WTC11 (cell line): ENCODE results near the gene SENP3. TPM values are rescaled to one million over a fixed set of nuclear protein-coding genes. Genes with fewer than 3 reads are reported as not detected.

Source experiments
- ATAC-seq: fragments of 200-7000 bp; cut with Tn5 transposase; 2 replicates; pipeline ENCODE4 v1.10.0; 2021; ENCODE audit warnings: mild to moderate bottlenecking, moderate library complexity
- CTCF ChIA-PET: fragments of 300-600 bp; sonication (Branson Sonifier 250); formaldehyde crosslinking; loops from one replicate; lab custom pipeline; 2021; ENCODE audit warnings: antibody characterized with exemption; lab: Charles Lee
- POLR2A ChIA-PET: fragments of 350-600 bp; sonication (Branson Sonifier 250); formaldehyde crosslinking; loops from one replicate; lab custom pipeline; 2021; ENCODE audit warnings: antibody characterized with exemption; lab: Charles Lee
- DNase-seq: peaks from one replicate; pipeline ENCODE4 v3.0.0; 2021; ENCODE audit warnings: low spot score
- H3K27ac Mint-ChIP-seq: 2 replicates; pipeline ENCODE4 v1.8.0; 2021; ENCODE audit warnings: mixed read lengths
- H3K27me3 Mint-ChIP-seq: 2 replicates; pipeline ENCODE4 v1.8.0; 2021; ENCODE audit warnings: low read depth, mild to moderate bottlenecking, moderate library complexity, mixed read lengths
- H3K36me3 Mint-ChIP-seq: 2 replicates; pipeline ENCODE4 v1.8.0; 2021; ENCODE audit warnings: mixed read lengths
- H3K4me1 Mint-ChIP-seq: 2 replicates; pipeline ENCODE4 v1.8.0; 2022; ENCODE audit warnings: mixed read lengths
- H3K4me3 Mint-ChIP-seq: 2 replicates; pipeline ENCODE4 v1.8.0; 2021; ENCODE audit warnings: mild to moderate bottlenecking, moderate library complexity, mixed read lengths
- H3K9me3 Mint-ChIP-seq: 2 replicates; pipeline ENCODE4 v1.8.0; 2021; ENCODE audit warnings: mixed read lengths
- CREB1 ChIP-seq: sonication (generic); formaldehyde crosslinking; IDR thresholded peaks from 2 replicates; pipeline ENCODE4 v1.8.0; 2023; ENCODE audit warnings: mild to moderate bottlenecking, missing genetic modification reagents
- FOXP1 ChIP-seq: sonication (generic); formaldehyde crosslinking; IDR thresholded peaks from 2 replicates; pipeline ENCODE4 v1.8.0; 2022; ENCODE audit warnings: missing genetic modification reagents, mild to moderate bottlenecking, moderate library complexity, borderline replicate concordance
- GTF2I ChIP-seq: fragments of 250-450 bp; sonication (Bioruptor Pico); conservative IDR thresholded peaks from 2 replicates; pipeline ENCODE4 v1.4.0; 2021; ENCODE audit warnings: mild to moderate bottlenecking
- MXD4 ChIP-seq: fragments of 250-450 bp; sonication (Bioruptor Pico); IDR thresholded peaks from 2 replicates; pipeline ENCODE4 v1.8.0; 2021; ENCODE audit warnings: mild to moderate bottlenecking, moderate library complexity, borderline replicate concordance
- ZNF317 ChIP-seq: sonication (generic); formaldehyde crosslinking; IDR thresholded peaks from 2 replicates; pipeline ENCODE4 v1.8.1; 2023; ENCODE audit warnings: low read depth, mild to moderate bottlenecking, moderate library complexity, missing genetic modification reagents, borderline replicate concordance
- ZNF423 ChIP-seq: fragments of 250-450 bp; sonication (Bioruptor Pico); IDR thresholded peaks from 2 replicates; pipeline ENCODE4 v2.1.2; 2022; ENCODE audit warnings: mild to moderate bottlenecking, moderate library complexity
- total RNA-seq: library from RNA; stranded (reverse); gene quantifications from 3 replicates; pipeline ENCODE4 v1.2.3, GENCODE V29; 2021
- TF ChIP-seq, protein P1 (sequence below): fragments of 250-450 bp; sonication (Bioruptor Pico); IDR thresholded peaks from 2 replicates; pipeline ENCODE4 v1.8.0; 2021; ENCODE audit warnings: mild to moderate bottlenecking
- TF ChIP-seq, protein P2 (sequence below): sonication (generic); formaldehyde crosslinking; IDR thresholded peaks from 2 replicates; pipeline ENCODE4 v1.8.0; 2022; ENCODE audit warnings: missing genetic modification reagents
- TF ChIP-seq, protein P3 (sequence below): sonication (generic); formaldehyde crosslinking; IDR thresholded peaks from 2 replicates; pipeline ENCODE4 v1.8.1; 2023; ENCODE audit warnings: mild to moderate bottlenecking, missing genetic modification reagents, moderate library complexity
- TF ChIP-seq, protein P4 (sequence below): fragments of 250-450 bp; sonication (Bioruptor Pico); IDR thresholded peaks from 2 replicates; pipeline ENCODE4 v2.1.2; 2022; ENCODE audit warnings: mild to moderate bottlenecking, moderate library complexity
- TF ChIP-seq, protein P5 (sequence below): sonication (generic); formaldehyde crosslinking; IDR thresholded peaks from 2 replicates; pipeline ENCODE4 v1.8.1; 2023; ENCODE audit warnings: mild to moderate bottlenecking, missing genetic modification reagents, borderline replicate concordance
- TF ChIP-seq, protein P6 (sequence below): sonication (generic); formaldehyde crosslinking; IDR thresholded peaks from 2 replicates; pipeline ENCODE4 v1.8.1; 2023; ENCODE audit warnings: mild to moderate bottlenecking, missing genetic modification reagents, moderate library complexity

Gene SENP3
- total RNA-seq, 1 experiment from 2014 or later, result 85.4 TPM

DNA sequence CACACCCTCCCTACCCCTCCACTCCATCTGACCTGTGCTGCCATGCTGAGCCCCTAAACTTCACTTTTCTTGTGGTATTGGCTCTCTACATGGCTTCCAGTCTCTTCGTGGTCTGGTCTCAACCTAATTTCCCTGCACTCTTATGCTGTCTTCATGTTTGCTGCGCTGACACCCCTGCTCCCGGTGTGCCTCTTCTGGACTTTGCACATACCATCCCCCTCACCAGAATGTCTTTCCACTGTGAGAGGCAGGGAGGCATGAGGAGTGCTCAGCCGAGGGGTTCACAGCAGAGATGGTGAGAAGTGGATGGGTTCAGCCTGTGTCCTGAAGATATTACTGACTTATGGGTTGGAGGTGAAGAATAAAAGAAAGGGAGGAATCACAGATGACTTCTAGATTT lies 10.3 kb upstream of the SENP3 start:
- no peak overlapping the region; the same call in 1 of the 2 replicates for H3K27ac Mint-ChIP-seq
- H3K36me3 Mint-ChIP-seq, result no peaks in the 10 kb centered on the region
- TF ChIP-seq GTF2I (CRISPR knock-in tag) (no peak), CREB1 (CRISPR knock-in tag) (no peak), FOXP1 (CRISPR knock-in tag) (no peak), ZNF317 (no peak)
- TF ChIP-seq, protein P1, sequence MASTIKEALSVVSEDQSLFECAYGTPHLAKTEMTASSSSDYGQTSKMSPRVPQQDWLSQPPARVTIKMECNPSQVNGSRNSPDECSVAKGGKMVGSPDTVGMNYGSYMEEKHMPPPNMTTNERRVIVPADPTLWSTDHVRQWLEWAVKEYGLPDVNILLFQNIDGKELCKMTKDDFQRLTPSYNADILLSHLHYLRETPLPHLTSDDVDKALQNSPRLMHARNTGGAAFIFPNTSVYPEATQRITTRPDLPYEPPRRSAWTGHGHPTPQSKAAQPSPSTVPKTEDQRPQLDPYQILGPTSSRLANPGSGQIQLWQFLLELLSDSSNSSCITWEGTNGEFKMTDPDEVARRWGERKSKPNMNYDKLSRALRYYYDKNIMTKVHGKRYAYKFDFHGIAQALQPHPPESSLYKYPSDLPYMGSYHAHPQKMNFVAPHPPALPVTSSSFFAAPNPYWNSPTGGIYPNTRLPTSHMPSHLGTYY (CRISPR knock-in tag), result no peak
- TF ChIP-seq, protein P2, sequence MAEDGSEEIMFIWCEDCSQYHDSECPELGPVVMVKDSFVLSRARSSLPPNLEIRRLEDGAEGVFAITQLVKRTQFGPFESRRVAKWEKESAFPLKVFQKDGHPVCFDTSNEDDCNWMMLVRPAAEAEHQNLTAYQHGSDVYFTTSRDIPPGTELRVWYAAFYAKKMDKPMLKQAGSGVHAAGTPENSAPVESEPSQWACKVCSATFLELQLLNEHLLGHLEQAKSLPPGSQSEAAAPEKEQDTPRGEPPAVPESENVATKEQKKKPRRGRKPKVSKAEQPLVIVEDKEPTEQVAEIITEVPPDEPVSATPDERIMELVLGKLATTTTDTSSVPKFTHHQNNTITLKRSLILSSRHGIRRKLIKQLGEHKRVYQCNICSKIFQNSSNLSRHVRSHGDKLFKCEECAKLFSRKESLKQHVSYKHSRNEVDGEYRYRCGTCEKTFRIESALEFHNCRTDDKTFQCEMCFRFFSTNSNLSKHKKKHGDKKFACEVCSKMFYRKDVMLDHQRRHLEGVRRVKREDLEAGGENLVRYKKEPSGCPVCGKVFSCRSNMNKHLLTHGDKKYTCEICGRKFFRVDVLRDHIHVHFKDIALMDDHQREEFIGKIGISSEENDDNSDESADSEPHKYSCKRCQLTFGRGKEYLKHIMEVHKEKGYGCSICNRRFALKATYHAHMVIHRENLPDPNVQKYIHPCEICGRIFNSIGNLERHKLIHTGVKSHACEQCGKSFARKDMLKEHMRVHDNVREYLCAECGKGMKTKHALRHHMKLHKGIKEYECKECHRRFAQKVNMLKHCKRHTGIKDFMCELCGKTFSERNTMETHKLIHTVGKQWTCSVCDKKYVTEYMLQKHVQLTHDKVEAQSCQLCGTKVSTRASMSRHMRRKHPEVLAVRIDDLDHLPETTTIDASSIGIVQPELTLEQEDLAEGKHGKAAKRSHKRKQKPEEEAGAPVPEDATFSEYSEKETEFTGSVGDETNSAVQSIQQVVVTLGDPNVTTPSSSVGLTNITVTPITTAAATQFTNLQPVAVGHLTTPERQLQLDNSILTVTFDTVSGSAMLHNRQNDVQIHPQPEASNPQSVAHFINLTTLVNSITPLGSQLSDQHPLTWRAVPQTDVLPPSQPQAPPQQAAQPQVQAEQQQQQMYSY, result no peak
- TF ChIP-seq, protein P3, sequence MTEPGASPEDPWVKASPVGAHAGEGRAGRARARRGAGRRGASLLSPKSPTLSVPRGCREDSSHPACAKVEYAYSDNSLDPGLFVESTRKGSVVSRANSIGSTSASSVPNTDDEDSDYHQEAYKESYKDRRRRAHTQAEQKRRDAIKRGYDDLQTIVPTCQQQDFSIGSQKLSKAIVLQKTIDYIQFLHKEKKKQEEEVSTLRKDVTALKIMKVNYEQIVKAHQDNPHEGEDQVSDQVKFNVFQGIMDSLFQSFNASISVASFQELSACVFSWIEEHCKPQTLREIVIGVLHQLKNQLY, result no peak
- ChIA-PET CTCF (interaction anchor here (0.7 to 1.7 kb wide), 2 partner anchors 9 to 309 kb away, joined by 3 to 13 read pairs; no protein-coding TSS in a partner anchor), POLR2A (no interaction called here)
- DNase-seq (no peak), ATAC-seq (no peak)
- no peaks in the 10 kb centered on the region for H3K9me3 Mint-ChIP-seq
- H3K4me3 Mint-ChIP-seq, result no peak overlapping the region
- peaks cover 10% of the 10 kb centered on the region for H3K27me3 Mint-ChIP-seq
- H3K4me1 Mint-ChIP-seq, result peaks cover 14% of the 10 kb centered on the region

DNA sequence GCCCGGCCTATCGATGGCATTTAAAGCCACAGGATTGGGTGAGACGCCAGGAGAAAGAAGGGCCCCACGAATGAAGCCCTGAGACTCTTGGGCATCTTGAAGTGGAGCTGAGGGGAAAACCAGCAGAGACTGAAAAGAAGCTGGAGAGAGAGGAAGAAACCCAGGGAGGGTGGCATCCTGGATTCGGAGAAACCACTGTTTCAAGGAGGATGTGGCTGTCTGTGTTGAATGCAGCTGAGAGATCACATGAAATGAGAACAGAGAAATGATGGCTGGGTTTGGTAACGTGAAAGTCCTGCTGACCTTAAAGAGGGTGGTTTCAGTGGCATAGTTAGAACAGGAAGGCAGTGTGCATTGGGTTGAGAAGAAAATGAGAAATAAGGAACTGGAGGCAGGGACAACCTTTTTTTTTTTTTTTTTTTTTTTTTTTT lies 9.1 kb upstream of the SENP3 start:
- H3K4me1 Mint-ChIP-seq, result peaks cover 25% of the 10 kb centered on the region
- TF ChIP-seq, protein P4, sequence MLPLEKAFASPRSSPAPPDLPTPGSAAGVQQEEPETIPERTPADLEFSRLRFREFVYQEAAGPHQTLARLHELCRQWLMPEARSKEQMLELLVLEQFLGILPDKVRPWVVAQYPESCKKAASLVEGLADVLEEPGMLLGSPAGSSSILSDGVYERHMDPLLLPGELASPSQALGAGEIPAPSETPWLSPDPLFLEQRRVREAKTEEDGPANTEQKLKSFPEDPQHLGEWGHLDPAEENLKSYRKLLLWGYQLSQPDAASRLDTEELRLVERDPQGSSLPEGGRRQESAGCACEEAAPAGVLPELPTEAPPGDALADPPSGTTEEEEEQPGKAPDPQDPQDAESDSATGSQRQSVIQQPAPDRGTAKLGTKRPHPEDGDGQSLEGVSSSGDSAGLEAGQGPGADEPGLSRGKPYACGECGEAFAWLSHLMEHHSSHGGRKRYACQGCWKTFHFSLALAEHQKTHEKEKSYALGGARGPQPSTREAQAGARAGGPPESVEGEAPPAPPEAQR (CRISPR knock-in tag), result no peak
- TF ChIP-seq, protein P5, sequence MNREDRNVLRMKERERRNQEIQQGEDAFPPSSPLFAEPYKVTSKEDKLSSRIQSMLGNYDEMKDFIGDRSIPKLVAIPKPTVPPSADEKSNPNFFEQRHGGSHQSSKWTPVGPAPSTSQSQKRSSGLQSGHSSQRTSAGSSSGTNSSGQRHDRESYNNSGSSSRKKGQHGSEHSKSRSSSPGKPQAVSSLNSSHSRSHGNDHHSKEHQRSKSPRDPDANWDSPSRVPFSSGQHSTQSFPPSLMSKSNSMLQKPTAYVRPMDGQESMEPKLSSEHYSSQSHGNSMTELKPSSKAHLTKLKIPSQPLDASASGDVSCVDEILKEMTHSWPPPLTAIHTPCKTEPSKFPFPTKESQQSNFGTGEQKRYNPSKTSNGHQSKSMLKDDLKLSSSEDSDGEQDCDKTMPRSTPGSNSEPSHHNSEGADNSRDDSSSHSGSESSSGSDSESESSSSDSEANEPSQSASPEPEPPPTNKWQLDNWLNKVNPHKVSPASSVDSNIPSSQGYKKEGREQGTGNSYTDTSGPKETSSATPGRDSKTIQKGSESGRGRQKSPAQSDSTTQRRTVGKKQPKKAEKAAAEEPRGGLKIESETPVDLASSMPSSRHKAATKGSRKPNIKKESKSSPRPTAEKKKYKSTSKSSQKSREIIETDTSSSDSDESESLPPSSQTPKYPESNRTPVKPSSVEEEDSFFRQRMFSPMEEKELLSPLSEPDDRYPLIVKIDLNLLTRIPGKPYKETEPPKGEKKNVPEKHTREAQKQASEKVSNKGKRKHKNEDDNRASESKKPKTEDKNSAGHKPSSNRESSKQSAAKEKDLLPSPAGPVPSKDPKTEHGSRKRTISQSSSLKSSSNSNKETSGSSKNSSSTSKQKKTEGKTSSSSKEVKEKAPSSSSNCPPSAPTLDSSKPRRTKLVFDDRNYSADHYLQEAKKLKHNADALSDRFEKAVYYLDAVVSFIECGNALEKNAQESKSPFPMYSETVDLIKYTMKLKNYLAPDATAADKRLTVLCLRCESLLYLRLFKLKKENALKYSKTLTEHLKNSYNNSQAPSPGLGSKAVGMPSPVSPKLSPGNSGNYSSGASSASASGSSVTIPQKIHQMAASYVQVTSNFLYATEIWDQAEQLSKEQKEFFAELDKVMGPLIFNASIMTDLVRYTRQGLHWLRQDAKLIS (CRISPR knock-in tag), result no peak
- TF ChIP-seq, protein P6, sequence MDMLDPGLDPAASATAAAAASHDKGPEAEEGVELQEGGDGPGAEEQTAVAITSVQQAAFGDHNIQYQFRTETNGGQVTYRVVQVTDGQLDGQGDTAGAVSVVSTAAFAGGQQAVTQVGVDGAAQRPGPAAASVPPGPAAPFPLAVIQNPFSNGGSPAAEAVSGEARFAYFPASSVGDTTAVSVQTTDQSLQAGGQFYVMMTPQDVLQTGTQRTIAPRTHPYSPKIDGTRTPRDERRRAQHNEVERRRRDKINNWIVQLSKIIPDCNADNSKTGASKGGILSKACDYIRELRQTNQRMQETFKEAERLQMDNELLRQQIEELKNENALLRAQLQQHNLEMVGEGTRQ (CRISPR knock-in tag), result no peak
- TF ChIP-seq ZNF423, result no peak
- no peak for TF ChIP-seq MXD4 (CRISPR knock-in tag)
- TF ChIP-seq, all 79 proteins: peak for 0
- H3K27ac Mint-ChIP-seq, result no peak overlapping the region
- H3K27me3 Mint-ChIP-seq, result peaks cover 6% of the 10 kb centered on the region
- H3K9me3 Mint-ChIP-seq, result no peaks in the 10 kb centered on the region
- ChIA-PET POLR2A (no interaction called here), CTCF (interaction anchor here (0.7 to 1.7 kb wide), 3 partner anchors 8 to 197 kb away, joined by 3 to 13 read pairs (median 4); no protein-coding TSS in a partner anchor)
- no peaks in the 10 kb centered on the region for H3K36me3 Mint-ChIP-seq
- DNase-seq (no peak), ATAC-seq (no peak)
- no peak overlapping the region for H3K4me3 Mint-ChIP-seq
